ENCODE data around the gene FLAD1. TPM values are rescaled to one million over a fixed set of nuclear protein-coding genes. Genes with fewer than 3 reads are reported as not detected.

The FLAD1 gene
- total RNA-seq, 1 donor from 2014 or later = 55.9 TPM

DNA sequence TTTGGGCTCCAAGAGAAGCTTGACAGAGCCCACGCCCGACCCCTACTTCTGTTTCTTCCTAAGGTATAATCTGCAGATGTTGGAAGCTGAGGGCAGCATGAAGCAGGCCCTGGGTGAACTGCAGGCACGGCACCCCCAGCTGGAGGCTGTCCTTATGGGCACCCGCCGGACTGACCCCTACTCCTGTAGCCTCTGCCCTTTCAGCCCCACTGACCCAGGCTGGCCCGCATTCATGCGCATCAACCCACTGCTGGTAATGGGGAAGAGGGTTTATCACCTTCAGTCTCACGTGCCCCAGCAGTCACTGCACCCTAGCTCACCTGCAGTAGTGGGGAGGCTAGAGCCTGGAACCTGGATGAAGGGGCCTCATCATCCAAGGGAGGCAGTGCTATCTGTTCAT lies 7.1 kb downstream of the FLAD1 start:
- H3K4me1 Mint-ChIP-seq (ENCODE audit: low read depth) = no peaks in the 10 kb centered on the region
- H3K9me3 Mint-ChIP-seq (ENCODE audit: low read depth) = no peaks in the 10 kb centered on the region
- peaks cover 10% of the 10 kb centered on the region for H3K36me3 Mint-ChIP-seq (ENCODE audit: insufficient read depth)
- no peaks in the 10 kb centered on the region for H3K27me3 Mint-ChIP-seq
- no peak for TF ChIP-seq CTCF (IDR thresholded peaks at IDR 0.05; ENCODE audit: unreplicated experiment)
- H3K4me3 Mint-ChIP-seq (ENCODE audit: low read depth) = no peak overlapping the region
- no peak overlapping the region for H3K27ac Mint-ChIP-seq
- no peak for DNase-seq (ENCODE audit: low spot score, unreplicated experiment)

- Mint-ChIP-seq H3K36me3 (ENCODE audit: insufficient read depth) (peaks cover 8% of the 10 kb centered on the region), H3K27me3 (no peaks in the 10 kb centered on the region), H3K9me3 (ENCODE audit: low read depth) (no peaks in the 10 kb centered on the region), H3K4me1 (ENCODE audit: low read depth) (no peaks in the 10 kb centered on the region), H3K27ac (no peak overlapping the region), H3K4me3 (ENCODE audit: low read depth) (no peak overlapping the region)
- no peak for DNase-seq (ENCODE audit: low spot score, unreplicated experiment)
- TF ChIP-seq CTCF (IDR thresholded peaks at IDR 0.05; ENCODE audit: unreplicated experiment) = peak; percentile 18
Observed at GRCh38 chr1:154992721-154993571, 9.8 kb downstream of the FLAD1 start.

GRCh38 chr1:154993572-154994268 lies 10.6 kb downstream of the FLAD1 start, which contains the start of gene LENEP:
Gene LENEP, plus strand, starts transcription at chr1:154993586. Its CDS starts 22 bp downstream, at chr1:154993608.
- Mint-ChIP-seq H3K9me3 (ENCODE audit: low read depth) (no peaks in the 10 kb centered on the region), H3K4me1 (ENCODE audit: low read depth) (no peaks in the 10 kb centered on the region), H3K27me3 (no peaks in the 10 kb centered on the region), H3K36me3 (ENCODE audit: insufficient read depth) (peaks cover 6% of the 10 kb centered on the region), H3K27ac (peak within 1 kb of the TSS; percentile 29), H3K4me3 (ENCODE audit: low read depth) (no peak within 1 kb of the TSS)
- no peak for TF ChIP-seq CTCF (IDR thresholded peaks at IDR 0.05; ENCODE audit: unreplicated experiment)
- no peak for DNase-seq (ENCODE audit: low spot score, unreplicated experiment)

DNA sequence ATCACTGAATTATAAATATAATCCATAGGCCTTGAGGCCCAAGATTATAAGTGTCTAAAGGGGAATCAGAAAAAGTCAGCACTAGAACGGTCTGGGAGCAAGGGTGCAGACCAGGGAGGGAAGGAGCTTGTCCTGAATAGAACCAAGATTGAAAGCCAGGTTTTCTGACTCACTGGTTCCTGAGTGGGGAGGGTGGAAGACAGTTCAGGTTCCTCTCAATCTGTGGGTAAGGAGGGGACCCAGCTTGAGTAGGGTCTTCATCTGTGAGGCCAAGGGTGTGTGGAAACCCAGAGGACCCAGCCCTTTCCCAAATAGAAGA lies 11.1 kb downstream of the FLAD1 start:
- no peak overlapping the region for H3K27ac Mint-ChIP-seq
- peaks cover 1% of the 10 kb centered on the region for H3K4me1 Mint-ChIP-seq (ENCODE audit: low read depth)
- H3K36me3 Mint-ChIP-seq (ENCODE audit: insufficient read depth) = peaks cover 2% of the 10 kb centered on the region
- H3K4me3 Mint-ChIP-seq (ENCODE audit: low read depth) = no peak overlapping the region
- no peaks in the 10 kb centered on the region for H3K27me3 Mint-ChIP-seq
- no peak for DNase-seq (ENCODE audit: low spot score, unreplicated experiment)
- TF ChIP-seq CTCF (IDR thresholded peaks at IDR 0.05; ENCODE audit: unreplicated experiment) = no peak
- no peaks in the 10 kb centered on the region for H3K9me3 Mint-ChIP-seq (ENCODE audit: low read depth)

DNA sequence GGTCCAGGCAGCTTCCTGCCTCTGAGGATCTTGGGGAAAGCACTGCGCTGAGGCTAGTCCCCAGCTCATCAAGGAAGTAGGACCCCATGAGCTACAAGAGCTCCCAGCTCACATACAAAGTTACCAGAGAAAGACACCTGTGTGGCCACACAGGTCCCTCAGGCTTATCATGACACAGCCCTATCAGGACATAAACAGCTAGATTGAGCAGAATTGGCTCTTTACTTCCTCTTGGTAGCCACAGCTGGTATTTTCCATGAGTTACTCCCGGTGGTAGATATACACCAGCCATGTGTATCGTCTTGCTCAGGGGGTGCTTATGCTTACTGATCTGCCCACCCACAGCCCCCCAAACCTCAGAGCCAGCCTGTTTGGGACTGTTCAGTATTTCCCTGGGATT lies 11.4 kb downstream of the FLAD1 start:
- Mint-ChIP-seq H3K4me3 (ENCODE audit: low read depth) (no peak overlapping the region), H3K4me1 (ENCODE audit: low read depth) (peaks cover 1% of the 10 kb centered on the region), H3K27me3 (no peaks in the 10 kb centered on the region), H3K27ac (no peak overlapping the region), H3K36me3 (ENCODE audit: insufficient read depth) (peaks cover 2% of the 10 kb centered on the region), H3K9me3 (ENCODE audit: low read depth) (no peaks in the 10 kb centered on the region)
- DNase-seq (ENCODE audit: low spot score, unreplicated experiment) = no peak
- TF ChIP-seq CTCF (IDR thresholded peaks at IDR 0.05; ENCODE audit: unreplicated experiment) = no peak
